WTC11 (cell line): ENCODE data around the gene ERC1. TPM values are rescaled to one million over a fixed set of nuclear protein-coding genes. Genes with fewer than 3 reads are reported as not detected.

Experiments used
- ATAC-seq: fragments of 200-7000 bp; cut with Tn5 transposase; 2 replicates; pipeline ENCODE4 v1.10.0; 2021; ENCODE audit warnings: mild to moderate bottlenecking, moderate library complexity
- CTCF ChIA-PET: fragments of 300-600 bp; sonication (Branson Sonifier 250); formaldehyde crosslinking; loops from one replicate; lab custom pipeline; 2021; ENCODE audit warnings: antibody characterized with exemption; lab: Charles Lee
- POLR2A ChIA-PET: fragments of 350-600 bp; sonication (Branson Sonifier 250); formaldehyde crosslinking; loops from one replicate; lab custom pipeline; 2021; ENCODE audit warnings: antibody characterized with exemption; lab: Charles Lee
- DNase-seq: peaks from one replicate; pipeline ENCODE4 v3.0.0; 2021; ENCODE audit warnings: low spot score
- H3K27ac Mint-ChIP-seq: 2 replicates; pipeline ENCODE4 v1.8.0; 2021; ENCODE audit warnings: mixed read lengths
- H3K27me3 Mint-ChIP-seq: 2 replicates; pipeline ENCODE4 v1.8.0; 2021; ENCODE audit warnings: low read depth, mild to moderate bottlenecking, moderate library complexity, mixed read lengths
- H3K36me3 Mint-ChIP-seq: 2 replicates; pipeline ENCODE4 v1.8.0; 2021; ENCODE audit warnings: mixed read lengths
- H3K4me1 Mint-ChIP-seq: 2 replicates; pipeline ENCODE4 v1.8.0; 2022; ENCODE audit warnings: mixed read lengths
- H3K4me3 Mint-ChIP-seq: 2 replicates; pipeline ENCODE4 v1.8.0; 2021; ENCODE audit warnings: mild to moderate bottlenecking, moderate library complexity, mixed read lengths
- H3K9me3 Mint-ChIP-seq: 2 replicates; pipeline ENCODE4 v1.8.0; 2021; ENCODE audit warnings: mixed read lengths
- AFF4 ChIP-seq: sonication (generic); formaldehyde crosslinking; IDR thresholded peaks from 2 replicates; pipeline ENCODE4 v1.8.1; 2023; ENCODE audit warnings: mild to moderate bottlenecking, missing genetic modification reagents, borderline replicate concordance
- ARID4B ChIP-seq: sonication (generic); formaldehyde crosslinking; IDR thresholded peaks from 2 replicates; pipeline ENCODE4 v1.8.0; 2023; ENCODE audit warnings: missing genetic modification reagents, mild to moderate bottlenecking, borderline replicate concordance
- E2F1 ChIP-seq: sonication (generic); formaldehyde crosslinking; IDR thresholded peaks from 2 replicates; pipeline ENCODE4 v1.8.0; 2022; ENCODE audit warnings: mild to moderate bottlenecking, missing genetic modification reagents
- EMX1 ChIP-seq: fragments of 250-450 bp; sonication (Bioruptor Pico); IDR thresholded peaks from 2 replicates; pipeline ENCODE4 v1.8.0; 2021; ENCODE audit warnings: mild to moderate bottlenecking
- ESRRA ChIP-seq: sonication (generic); formaldehyde crosslinking; IDR thresholded peaks from 2 replicates; pipeline ENCODE4 v1.8.1; 2022; ENCODE audit warnings: mild to moderate bottlenecking, missing genetic modification reagents, borderline replicate concordance
- FOXJ3 ChIP-seq: sonication (generic); formaldehyde crosslinking; IDR thresholded peaks from 2 replicates; pipeline ENCODE4 v1.9.0; 2021; ENCODE audit warnings: missing genetic modification reagents, mild to moderate bottlenecking, borderline replicate concordance
- FOXK1 ChIP-seq: sonication (generic); formaldehyde crosslinking; IDR thresholded peaks from 2 replicates; pipeline ENCODE4 v1.8.0; 2022; ENCODE audit warnings: mild to moderate bottlenecking, moderate library complexity, missing genetic modification reagents
- GABPB1 ChIP-seq: sonication (generic); formaldehyde crosslinking; IDR thresholded peaks from 2 replicates; pipeline ENCODE4 v1.8.1; 2023; ENCODE audit warnings: mild to moderate bottlenecking, missing genetic modification reagents
- HMGA2 ChIP-seq: fragments of 250-450 bp; sonication (Bioruptor Pico); IDR thresholded peaks from 2 replicates; pipeline ENCODE4 v1.4.0; 2021; ENCODE audit warnings: mild to moderate bottlenecking, moderate library complexity
- IRF2 ChIP-seq: sonication (generic); formaldehyde crosslinking; IDR thresholded peaks from 2 replicates; pipeline ENCODE4 v1.8.0; 2022; ENCODE audit warnings: low read depth, missing genetic modification reagents, borderline replicate concordance
- JAZF1 ChIP-seq: fragments of 250-450 bp; sonication (Bioruptor Pico); IDR thresholded peaks from 2 replicates; pipeline ENCODE4 v1.9.0; 2021; ENCODE audit warnings: moderate library complexity, mild to moderate bottlenecking, inconsistent platforms
- KAT7 ChIP-seq: sonication (generic); formaldehyde crosslinking; IDR thresholded peaks from 2 replicates; pipeline ENCODE4 v1.8.1; 2023; ENCODE audit warnings: missing genetic modification reagents, mild to moderate bottlenecking, borderline replicate concordance
- NR2C2 ChIP-seq: sonication (generic); formaldehyde crosslinking; IDR thresholded peaks from 2 replicates; pipeline ENCODE4 v1.8.0; 2022; ENCODE audit warnings: mild to moderate bottlenecking, missing genetic modification reagents
- SP1 ChIP-seq: sonication (generic); formaldehyde crosslinking; conservative IDR thresholded peaks from 2 replicates; pipeline ENCODE4 v1.8.1; 2022; ENCODE audit warnings: missing genetic modification reagents
- TEAD4 ChIP-seq: sonication (generic); formaldehyde crosslinking; IDR thresholded peaks from 2 replicates; pipeline ENCODE4 v1.8.0; 2022; ENCODE audit warnings: mild to moderate bottlenecking, missing genetic modification reagents
- USF2 ChIP-seq: sonication (generic); formaldehyde crosslinking; IDR thresholded peaks from 2 replicates; pipeline ENCODE4 v1.8.1; 2023; ENCODE audit warnings: mild to moderate bottlenecking, missing genetic modification reagents, moderate library complexity
- ZNF232 ChIP-seq: sonication (generic); formaldehyde crosslinking; IDR thresholded peaks from 2 replicates; pipeline ENCODE4 v1.8.0; 2022; ENCODE audit warnings: mild to moderate bottlenecking, missing genetic modification reagents
- ZNF425 ChIP-seq: fragments of 250-450 bp; sonication (Bioruptor Pico); conservative IDR thresholded peaks from 2 replicates; pipeline ENCODE4 v1.9.0; 2021; ENCODE audit warnings: mild to moderate bottlenecking
- total RNA-seq: library from RNA; stranded (reverse); gene quantifications from 3 replicates; pipeline ENCODE4 v1.2.3, GENCODE V29; 2021

Gene ERC1
- total RNA-seq, 1 experiment from 2014 or later = 47.5 TPM

- DNase-seq = no peak
- POLR2A ChIA-PET = no interaction called here
- peaks cover 2% of the 10 kb centered on the region; the same call in 1 of the 2 replicates for H3K4me1 Mint-ChIP-seq
- no peaks in the 10 kb centered on the region for H3K27me3 Mint-ChIP-seq
- no peak for ATAC-seq
- H3K9me3 Mint-ChIP-seq = peaks cover 5% of the 10 kb centered on the region
- TF ChIP-seq AFF4 (CRISPR knock-in tag) (no peak), ZNF232 (CRISPR knock-in tag) (no peak), SP1 (CRISPR knock-in tag) (no peak), HMGA2 (CRISPR knock-in tag) (no peak), IRF2 (CRISPR knock-in tag) (no peak), JAZF1 (CRISPR knock-in tag) (no peak), KAT7 (CRISPR knock-in tag) (no peak)
- H3K36me3 Mint-ChIP-seq = peaks cover 20% of the 10 kb centered on the region
- CTCF ChIA-PET = no interaction called here
- no peak overlapping the region for H3K4me3 Mint-ChIP-seq
- H3K27ac Mint-ChIP-seq = no peak overlapping the region; the same call in 1 of the 2 replicates
These were observed 319.6 kb downstream of the ERC1 start for GRCh38 chr12:1310653-1311052.

GRCh38 chr12:1311145-1311544, 320.1 kb downstream of the ERC1 start:
- Mint-ChIP-seq H3K4me1 (peaks cover 2% of the 10 kb centered on the region; the same call in 1 of the 2 replicates), H3K36me3 (peaks cover 20% of the 10 kb centered on the region), H3K27me3 (no peaks in the 10 kb centered on the region), H3K9me3 (peaks cover 5% of the 10 kb centered on the region), H3K27ac (no peak overlapping the region), H3K4me3 (no peak overlapping the region)
- ChIA-PET POLR2A (no interaction called here), CTCF (no interaction called here)
- ATAC-seq (no peak), DNase-seq (no peak)
- TF ChIP-seq USF2 (CRISPR knock-in tag) (no peak), ZNF232 (CRISPR knock-in tag) (no peak), ARID4B (no peak), EMX1 (CRISPR knock-in tag) (no peak), FOXK1 (CRISPR knock-in tag) (no peak), E2F1 (CRISPR knock-in tag) (no peak), ESRRA (CRISPR knock-in tag) (no peak), TEAD4 (CRISPR knock-in tag) (no peak), AFF4 (CRISPR knock-in tag) (no peak), NR2C2 (no peak), GABPB1 (CRISPR knock-in tag) (no peak), FOXJ3 (no peak), ZNF425 (CRISPR knock-in tag) (no peak)
